PFSK-1 (cell line): ENCODE data around the gene TTC28. TPM values are rescaled to one million over a fixed set of nuclear protein-coding genes. Genes with fewer than 3 reads are reported as not detected.
A peak's percentile ranks its signal among the peaks of the same experiment; 100 is the strongest.

ENCODE experiments used
- FOXP2 ChIP-seq: optimal IDR thresholded peaks from 2 replicates; pipeline ENCODE3; 2011; ENCODE audit warnings: borderline replicate concordance, control low read depth, inconsistent platforms; ENCODE audit not compliant: insufficient read depth; ENCODE audit errors: extremely low read length, extremely low read depth
- POLR2AphosphoS5 ChIP-seq: IDR thresholded peaks from 2 replicates; pipeline ENCODE4 v1.6.1; 2012; ENCODE audit warnings: low read depth, mild to moderate bottlenecking, control low read depth, low read length, moderate library complexity
- SIN3A ChIP-seq: IDR thresholded peaks from 2 replicates; pipeline ENCODE4 v1.6.1; 2012; ENCODE audit warnings: mild to moderate bottlenecking, low read length, moderate library complexity, borderline replicate concordance; ENCODE audit not compliant: insufficient read depth
- TAF1 ChIP-seq: IDR thresholded peaks from 2 replicates; pipeline ENCODE4 v1.6.1; 2012; ENCODE audit warnings: low read length, control low read depth, borderline replicate concordance; ENCODE audit not compliant: insufficient read depth
- polyA plus RNA-seq: library from polyadenylated mRNA; unstranded; fragments of >200 nt; gene quantifications from one replicate; pipeline ENCODE4 v1.2.1, GENCODE V29; 2012; ENCODE audit warnings: low read depth, missing spikeins; ENCODE audit not compliant: insufficient read length
- TF ChIP-seq, protein P1 (sequence below), 2 experiments: IDR thresholded peaks; 2 replicates each; pipeline versions ENCODE4 v1.6.1 to v1.8.0; 2011 to 2012; ENCODE audit warnings: low read depth in 2 of 2, low read length in 2 of 2, control low read depth in 1 of 2, inconsistent platforms in 1 of 2, mild to moderate bottlenecking in 1 of 2, moderate library complexity in 1 of 2; ENCODE audit not compliant: insufficient read depth in 1 of 2

TTC28 gene
- polyA plus RNA-seq = 11.1 TPM

DNA sequence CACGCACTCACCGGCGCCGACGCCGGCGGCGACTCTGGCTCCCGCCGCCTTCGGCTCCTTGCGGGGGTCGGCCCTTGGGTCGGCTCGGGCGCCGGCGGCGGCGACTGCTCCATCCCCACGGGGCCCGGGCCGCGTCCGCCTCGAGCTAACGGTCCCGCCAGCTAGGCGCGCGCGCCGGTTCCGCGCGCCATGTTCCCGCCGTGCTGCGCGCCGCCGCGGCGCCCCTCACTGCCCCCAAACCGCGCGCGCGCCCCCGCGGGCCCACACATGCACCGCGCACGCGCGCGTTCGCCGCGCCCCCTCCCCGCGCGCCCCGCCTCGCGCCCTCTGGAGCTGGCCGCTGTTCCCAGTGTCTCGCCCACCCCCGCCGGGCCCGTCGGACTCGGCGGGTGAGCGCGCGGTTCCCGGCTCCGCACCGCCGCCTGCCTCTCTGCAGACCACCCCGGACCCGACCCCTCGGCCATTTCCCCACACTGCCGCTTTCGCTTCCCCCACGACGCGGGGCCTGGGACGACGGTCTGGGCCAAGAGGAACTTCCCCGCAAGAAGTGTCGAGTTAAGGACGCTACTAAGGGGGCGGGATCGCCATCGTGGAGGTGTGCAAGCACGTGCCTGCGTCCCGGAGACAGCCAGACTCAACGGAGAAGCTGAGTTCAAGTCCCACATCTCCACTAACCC is at the start of gene TTC28:
TTC28 (minus strand) TSS at position 230 of the 677 bp plus-strand sequence; CDS start at position 113, 117 bp downstream.
- peak; percentile 54; the same call in 1 of the 2 replicates for TF ChIP-seq TAF1

DNA sequence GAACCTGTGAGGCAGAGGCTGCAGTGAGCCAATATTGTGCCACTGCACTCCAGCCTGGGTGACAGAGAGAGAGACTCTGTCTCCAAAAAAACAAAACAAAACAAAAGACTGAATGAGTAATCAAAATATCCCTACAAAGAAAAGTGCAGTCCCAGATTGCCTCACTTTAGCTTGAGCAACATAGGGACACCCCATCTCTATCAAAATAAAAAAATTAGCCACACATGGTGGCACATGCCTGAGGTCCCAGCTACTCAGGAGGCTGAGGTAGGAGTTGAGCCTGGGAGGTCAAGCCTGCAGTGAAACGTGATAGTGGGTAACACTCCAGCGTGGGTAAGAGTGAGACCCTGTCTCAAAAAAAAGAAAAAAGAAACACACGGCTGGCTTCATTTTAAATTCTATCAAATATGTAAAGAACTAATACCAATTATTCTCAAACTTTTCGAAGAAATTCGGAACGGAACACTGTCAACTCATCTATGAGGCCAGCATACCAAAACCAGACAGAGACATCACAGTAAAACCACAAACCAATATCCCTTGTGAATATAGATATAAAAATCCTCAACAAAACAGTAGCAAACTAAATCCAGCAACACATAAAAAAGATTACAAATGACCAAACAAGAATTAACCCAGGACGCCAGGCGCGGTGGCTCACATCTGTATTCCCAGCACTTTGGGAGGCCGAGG is 49.1 kb upstream of the TTC28 start:
- no peak for TF ChIP-seq FOXP2
- TF ChIP-seq TAF1 = no peak
- TF ChIP-seq POLR2AphosphoS5 = no peak
- TF ChIP-seq, protein P1, sequence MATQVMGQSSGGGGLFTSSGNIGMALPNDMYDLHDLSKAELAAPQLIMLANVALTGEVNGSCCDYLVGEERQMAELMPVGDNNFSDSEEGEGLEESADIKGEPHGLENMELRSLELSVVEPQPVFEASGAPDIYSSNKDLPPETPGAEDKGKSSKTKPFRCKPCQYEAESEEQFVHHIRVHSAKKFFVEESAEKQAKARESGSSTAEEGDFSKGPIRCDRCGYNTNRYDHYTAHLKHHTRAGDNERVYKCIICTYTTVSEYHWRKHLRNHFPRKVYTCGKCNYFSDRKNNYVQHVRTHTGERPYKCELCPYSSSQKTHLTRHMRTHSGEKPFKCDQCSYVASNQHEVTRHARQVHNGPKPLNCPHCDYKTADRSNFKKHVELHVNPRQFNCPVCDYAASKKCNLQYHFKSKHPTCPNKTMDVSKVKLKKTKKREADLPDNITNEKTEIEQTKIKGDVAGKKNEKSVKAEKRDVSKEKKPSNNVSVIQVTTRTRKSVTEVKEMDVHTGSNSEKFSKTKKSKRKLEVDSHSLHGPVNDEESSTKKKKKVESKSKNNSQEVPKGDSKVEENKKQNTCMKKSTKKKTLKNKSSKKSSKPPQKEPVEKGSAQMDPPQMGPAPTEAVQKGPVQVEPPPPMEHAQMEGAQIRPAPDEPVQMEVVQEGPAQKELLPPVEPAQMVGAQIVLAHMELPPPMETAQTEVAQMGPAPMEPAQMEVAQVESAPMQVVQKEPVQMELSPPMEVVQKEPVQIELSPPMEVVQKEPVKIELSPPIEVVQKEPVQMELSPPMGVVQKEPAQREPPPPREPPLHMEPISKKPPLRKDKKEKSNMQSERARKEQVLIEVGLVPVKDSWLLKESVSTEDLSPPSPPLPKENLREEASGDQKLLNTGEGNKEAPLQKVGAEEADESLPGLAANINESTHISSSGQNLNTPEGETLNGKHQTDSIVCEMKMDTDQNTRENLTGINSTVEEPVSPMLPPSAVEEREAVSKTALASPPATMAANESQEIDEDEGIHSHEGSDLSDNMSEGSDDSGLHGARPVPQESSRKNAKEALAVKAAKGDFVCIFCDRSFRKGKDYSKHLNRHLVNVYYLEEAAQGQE (IDR thresholded peaks at IDR 0.05; ENCODE audit: insufficient read depth in 1 of 2, low read depth in 2 of 2, low read length in 2 of 2) = no peak
- TF ChIP-seq SIN3A = no peak

DNA sequence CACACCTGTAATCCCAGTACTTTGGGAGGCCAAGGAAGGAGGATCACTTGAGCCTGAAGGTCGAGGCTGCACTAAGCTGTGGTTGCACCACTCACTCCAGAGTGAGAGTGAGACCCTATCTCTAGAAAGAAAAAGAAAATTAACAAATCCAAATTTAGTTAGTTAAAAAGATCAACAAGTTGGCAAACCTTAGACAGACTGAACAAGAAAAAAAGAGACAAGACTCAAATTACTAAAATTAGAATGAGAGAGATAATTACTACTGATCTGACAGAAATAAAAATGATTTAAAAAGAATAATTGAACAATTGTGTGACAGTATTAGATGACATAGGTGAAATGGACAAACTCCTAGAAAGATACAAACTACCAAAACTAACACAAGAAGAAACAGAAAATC is 48.4 kb upstream of the TTC28 start:
- TF ChIP-seq POLR2AphosphoS5 = no peak
- no peak for TF ChIP-seq SIN3A
- TF ChIP-seq FOXP2 = no peak
- no peak for TF ChIP-seq TAF1
- TF ChIP-seq, protein P1 (IDR thresholded peaks at IDR 0.05; ENCODE audit: insufficient read depth in 1 of 2, low read depth in 2 of 2, low read length in 2 of 2) = no peak

DNA sequence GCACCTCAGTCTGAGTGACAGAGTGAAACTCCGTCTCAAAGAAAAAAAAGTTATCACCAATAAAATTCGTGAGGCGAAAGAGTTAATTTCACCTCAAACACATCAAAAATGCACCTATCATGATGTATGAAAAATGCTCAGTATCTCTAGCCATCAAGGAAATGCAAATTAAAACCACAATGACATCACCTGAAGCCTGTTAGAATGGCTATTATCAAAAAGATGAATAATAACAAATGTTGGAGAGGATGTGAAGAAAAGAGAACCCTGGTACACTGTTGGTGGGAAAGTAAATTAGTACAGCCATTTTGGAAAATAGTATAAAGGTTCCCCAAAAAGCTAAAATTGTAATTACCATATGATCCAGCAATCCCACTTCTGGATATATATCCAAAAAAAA is 38.4 kb upstream of the TTC28 start:
- TF ChIP-seq FOXP2 (no peak), TAF1 (no peak), SIN3A (no peak), POLR2AphosphoS5 (no peak)
- TF ChIP-seq, protein P1 (IDR thresholded peaks at IDR 0.05; ENCODE audit: insufficient read depth in 1 of 2, low read depth in 2 of 2, low read length in 2 of 2) = no peak

DNA sequence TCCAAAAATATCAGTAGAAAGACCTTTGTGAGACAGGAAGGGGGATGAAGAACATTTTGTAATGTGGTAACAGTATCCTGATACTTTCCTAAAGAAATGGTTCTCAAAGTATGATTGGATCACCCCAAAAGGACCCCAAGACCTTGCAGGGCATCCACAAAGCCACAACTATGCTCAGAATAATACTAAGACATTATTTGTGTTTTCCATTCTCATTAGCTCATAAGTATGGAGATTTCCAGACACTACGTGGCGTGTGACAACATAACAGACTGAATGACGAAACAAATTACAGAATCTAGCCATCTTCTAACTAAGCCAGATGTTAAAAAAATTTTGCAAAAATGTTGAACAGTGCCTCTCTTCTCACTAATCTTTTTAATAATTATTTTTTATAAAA is 37.0 kb upstream of the TTC28 start:
- no peak for TF ChIP-seq FOXP2
- TF ChIP-seq POLR2AphosphoS5 = no peak
- no peak for TF ChIP-seq SIN3A
- TF ChIP-seq TAF1 = no peak

DNA sequence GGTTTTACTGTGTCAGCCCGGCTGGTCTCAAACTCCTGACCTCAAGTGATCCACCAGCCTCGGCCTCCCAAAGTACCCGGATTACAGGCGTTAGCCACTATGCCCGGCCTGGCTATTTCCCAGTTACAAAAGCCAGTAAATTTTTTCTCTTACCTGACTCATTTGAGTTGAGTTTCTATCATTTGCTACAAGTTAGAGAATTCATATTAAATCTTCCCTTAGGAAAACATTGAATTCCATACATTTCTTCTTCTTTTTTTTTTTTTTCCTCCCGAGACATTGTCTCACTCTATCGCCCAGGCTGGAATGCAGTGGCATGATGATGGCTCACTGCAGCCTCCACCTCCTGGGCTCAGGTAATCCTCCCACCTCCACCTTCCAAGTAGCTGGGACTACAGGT is 36.0 kb upstream of the TTC28 start:
- no peak for TF ChIP-seq TAF1
- TF ChIP-seq SIN3A = no peak
- TF ChIP-seq FOXP2 = no peak
- TF ChIP-seq, protein P1 (IDR thresholded peaks at IDR 0.05; ENCODE audit: insufficient read depth in 1 of 2, low read depth in 2 of 2, low read length in 2 of 2) = no peak
- TF ChIP-seq POLR2AphosphoS5 = no peak
